GM23338 (cell line): ENCODE results near the gene ASB3. TPM values are rescaled to one million over a fixed set of nuclear protein-coding genes. Genes with fewer than 3 reads are reported as not detected.

ENCODE experiments used
- ATAC-seq: fragments of 200-7000 bp; cut with Tn5 transposase; 3 replicates; pipeline ENCODE4 v1.9.1; 2020
- DNase-seq: peaks from one replicate; pipeline ENCODE4 v3.0.0-alpha.2; 2015; ENCODE audit warnings: low spot score
- H2AFZ ChIP-seq: fragments of 200-600 bp; sonication (generic); 2 replicates; pipeline ENCODE4 v1.8.0; 2016; ENCODE audit warnings: antibody characterized with exemption, mild to moderate bottlenecking, moderate library complexity
- H3F3A ChIP-seq: fragments of 200-600 bp; sonication (generic); replicated peaks from 2 replicates; pipeline ENCODE4 v1.8.0; 2017; ENCODE audit warnings: antibody characterized with exemption, mixed run types, low read depth
- H3K27ac ChIP-seq: fragments of 200-600 bp; sonication (generic); 2 replicates; pipeline ENCODE4 v1.6.1; 2016; ENCODE audit warnings: low read depth
- H3K27me3 ChIP-seq: fragments of 200-600 bp; sonication (generic); 2 replicates; pipeline ENCODE4 v1.8.0; 2016; ENCODE audit warnings: mild to moderate bottlenecking, mixed run types, moderate library complexity; ENCODE audit not compliant: insufficient read depth
- H3K36me3 ChIP-seq: fragments of 200-600 bp; sonication (generic); 2 replicates; pipeline ENCODE4 v1.8.0; 2016; ENCODE audit warnings: mild to moderate bottlenecking; ENCODE audit not compliant: insufficient read depth
- H3K4me1 ChIP-seq: fragments of 200-600 bp; sonication (generic); 2 replicates; pipeline ENCODE4 v1.8.0; 2016; ENCODE audit warnings: mild to moderate bottlenecking, moderate library complexity; ENCODE audit not compliant: insufficient read depth
- H3K4me2 ChIP-seq: fragments of 200-600 bp; sonication (generic); 2 replicates; pipeline ENCODE4 v1.7.1; 2017; ENCODE audit warnings: mixed run types
- H3K4me3 ChIP-seq: fragments of 200-600 bp; sonication (generic); 2 replicates; pipeline ENCODE4 v1.6.1; 2016; ENCODE audit warnings: mixed run types
- H3K79me2 ChIP-seq: fragments of 200-600 bp; sonication (generic); replicated peaks from 2 replicates; pipeline ENCODE4 v1.8.0; 2017; ENCODE audit warnings: mild to moderate bottlenecking; ENCODE audit not compliant: insufficient read depth
- H3K9me2 ChIP-seq: fragments of 200-600 bp; sonication (generic); 2 replicates; pipeline ENCODE4 v1.8.0; 2017; ENCODE audit not compliant: insufficient read depth
- H4K20me1 ChIP-seq: fragments of 200-600 bp; sonication (generic); replicated peaks from 2 replicates; pipeline ENCODE4 v1.8.0; 2017; ENCODE audit warnings: mild to moderate bottlenecking; ENCODE audit not compliant: insufficient read depth
- H3K27ac Mint-ChIP-seq: 2 replicates; pipeline ENCODE4 v1.8.0; 2020; ENCODE audit warnings: inconsistent platforms, mild to moderate bottlenecking, moderate library complexity, mixed read lengths
- H3K27me3 Mint-ChIP-seq: 3 replicates; pipeline ENCODE4 v1.8.0; 2022; ENCODE audit warnings: low read depth, mild to moderate bottlenecking, moderate library complexity, mixed read lengths, inconsistent platforms; ENCODE audit not compliant: insufficient read depth, poor library complexity
- H3K36me3 Mint-ChIP-seq: 3 replicates; pipeline ENCODE4 v1.8.0; 2021; ENCODE audit warnings: low read depth, mild to moderate bottlenecking, inconsistent platforms, moderate library complexity, mixed read lengths
- H3K4me1 Mint-ChIP-seq: 3 replicates; pipeline ENCODE4 v1.8.0; 2020; ENCODE audit warnings: mild to moderate bottlenecking, inconsistent platforms, mixed read lengths
- H3K4me3 Mint-ChIP-seq: 3 replicates; pipeline ENCODE4 v1.8.0; 2021; ENCODE audit warnings: moderate library complexity, mild to moderate bottlenecking, inconsistent platforms, mixed read lengths
- H3K9me3 Mint-ChIP-seq: 3 replicates; pipeline ENCODE4 v1.8.0; 2020; ENCODE audit warnings: moderate library complexity, mild to moderate bottlenecking, inconsistent platforms, mixed read lengths
- CREB1 ChIP-seq: fragments of 250-450 bp; sonication (Bioruptor Pico); IDR thresholded peaks from 2 replicates; pipeline ENCODE4 v1.5.0; 2020; ENCODE audit warnings: low read depth, mild to moderate bottlenecking, moderate library complexity
- ETS1 ChIP-seq: IDR thresholded peaks from 2 replicates; pipeline ENCODE4 v1.6.1; 2016; ENCODE audit warnings: antibody characterized with exemption
- EZH2 ChIP-seq: fragments of 200-600 bp; sonication (generic); IDR thresholded peaks from one replicate; pipeline ENCODE4 v1.8.0; 2017; ENCODE audit warnings: antibody characterized with exemption, mild to moderate bottlenecking, low read depth; ENCODE audit not compliant: unreplicated experiment
- EZH2phosphoT487 ChIP-seq: fragments of 200-600 bp; sonication (generic); IDR thresholded peaks from one replicate; pipeline ENCODE4 v1.8.1; 2018; ENCODE audit warnings: antibody characterized with exemption; ENCODE audit not compliant: unreplicated experiment
- JUNB ChIP-seq: IDR thresholded peaks from one replicate; pipeline ENCODE4 v1.6.1; 2016; ENCODE audit warnings: antibody characterized with exemption; ENCODE audit not compliant: unreplicated experiment
- NANOG ChIP-seq: IDR thresholded peaks from 2 replicates; pipeline ENCODE4 v1.6.1; 2016; ENCODE audit warnings: antibody characterized with exemption, borderline replicate concordance
- POLR2AphosphoS5 ChIP-seq: IDR thresholded peaks from 2 replicates; pipeline ENCODE4 v1.6.1; 2016; ENCODE audit warnings: antibody characterized with exemption, low read depth
- REST ChIP-seq: IDR thresholded peaks from one replicate; pipeline ENCODE4 v1.6.1; 2018; ENCODE audit warnings: antibody characterized with exemption; ENCODE audit not compliant: unreplicated experiment
- STAT1 ChIP-seq: IDR thresholded peaks from one replicate; pipeline ENCODE4 v1.6.1; 2016; ENCODE audit warnings: antibody characterized with exemption; ENCODE audit not compliant: unreplicated experiment
- ZNF331 ChIP-seq: fragments of 250-450 bp; sonication (Bioruptor Pico); IDR thresholded peaks from 2 replicates; pipeline ENCODE4 v1.5.0; 2020; ENCODE audit warnings: low read depth, mild to moderate bottlenecking, moderate library complexity
- polyA plus RNA-seq: library from polyadenylated mRNA; unstranded; fragments of >200 nt; fragmentation: Nextera tagmentation; extraction: Ambion mirVana; gene quantifications from 2 replicates; pipeline ENCODE4 v1.2.1, GENCODE V29; 2016
- total RNA-seq: library from RNA; depleted of rRNA; stranded (reverse); fragments of >200 nt; shearing (Covaris generic); gene quantifications from 2 replicates; pipeline ENCODE4 v1.2.3, GENCODE V29; 2014
- TF ChIP-seq, protein P1 (sequence below): fragments of 250-450 bp; sonication (Bioruptor Pico); IDR thresholded peaks from 2 replicates; pipeline ENCODE4 v1.5.0; 2020; ENCODE audit warnings: mild to moderate bottlenecking, moderate library complexity

The ASB3 gene
- total and polyA plus RNA-seq, 2 experiments from 2014 or later = 22.4 to 30.5 TPM

- TF ChIP-seq EZH2phosphoT487 (no peak), POLR2AphosphoS5 (no peak), ZNF331 (CRISPR knock-in tag) (no peak), REST (no peak), STAT1 (no peak)
These were observed 150.6 kb downstream of the ASB3 start (continued) for GRCh38 chr2:53636109-53636508.

DNA sequence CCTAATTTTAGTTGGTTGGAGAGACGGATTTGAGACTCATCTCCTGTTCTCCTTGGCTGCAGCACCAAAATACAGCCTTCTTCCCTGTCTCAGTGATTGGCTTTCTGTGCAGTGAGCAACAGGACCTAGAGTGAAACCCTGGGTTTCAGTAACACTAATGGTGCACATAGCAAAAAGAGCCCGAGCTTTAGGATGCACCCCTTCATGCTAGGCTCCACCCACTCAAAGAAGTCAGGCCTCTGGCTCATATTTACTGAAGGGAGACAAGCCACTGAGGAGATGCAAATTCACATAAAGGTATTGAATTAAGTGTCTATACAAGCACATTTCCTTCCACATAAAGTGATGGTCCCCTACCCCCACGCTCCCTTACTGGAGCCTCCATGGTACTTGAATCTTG is 151.1 kb downstream of the ASB3 start:
- no peak overlapping the region for H3K27ac Mint-ChIP-seq
- peaks cover 2% of the 10 kb centered on the region for H3K27me3 Mint-ChIP-seq
- H3K36me3 ChIP-seq = no peaks in the 10 kb centered on the region
- ATAC-seq = no peak
- H3K9me2 ChIP-seq = no peaks in the 10 kb centered on the region
- no peak overlapping the region for H3K27ac ChIP-seq
- H3K4me1 Mint-ChIP-seq = no peaks in the 10 kb centered on the region
- H3K4me1 ChIP-seq = no peaks in the 10 kb centered on the region; the same call in 1 of the 2 replicates
- DNase-seq = no peak
- peaks cover 4% of the 10 kb centered on the region; the same call in 2 of the 3 replicates for H3K9me3 Mint-ChIP-seq
- H4K20me1 ChIP-seq = no peaks in the 10 kb centered on the region
- no peak overlapping the region for H3K4me2 ChIP-seq
- no peaks in the 10 kb centered on the region for H3K36me3 Mint-ChIP-seq
- no peaks in the 10 kb centered on the region for H3K27me3 ChIP-seq
- no peaks in the 10 kb centered on the region for H3K79me2 ChIP-seq
- H3F3A ChIP-seq = no peaks in the 10 kb centered on the region
- no peak overlapping the region for H3K4me3 ChIP-seq
- no peak overlapping the region for H3K4me3 Mint-ChIP-seq
- no peak overlapping the region for H2AFZ ChIP-seq
- no peak for TF ChIP-seq EZH2phosphoT487
- no peak for TF ChIP-seq NANOG
- TF ChIP-seq STAT1 = no peak
- TF ChIP-seq, protein P1, sequence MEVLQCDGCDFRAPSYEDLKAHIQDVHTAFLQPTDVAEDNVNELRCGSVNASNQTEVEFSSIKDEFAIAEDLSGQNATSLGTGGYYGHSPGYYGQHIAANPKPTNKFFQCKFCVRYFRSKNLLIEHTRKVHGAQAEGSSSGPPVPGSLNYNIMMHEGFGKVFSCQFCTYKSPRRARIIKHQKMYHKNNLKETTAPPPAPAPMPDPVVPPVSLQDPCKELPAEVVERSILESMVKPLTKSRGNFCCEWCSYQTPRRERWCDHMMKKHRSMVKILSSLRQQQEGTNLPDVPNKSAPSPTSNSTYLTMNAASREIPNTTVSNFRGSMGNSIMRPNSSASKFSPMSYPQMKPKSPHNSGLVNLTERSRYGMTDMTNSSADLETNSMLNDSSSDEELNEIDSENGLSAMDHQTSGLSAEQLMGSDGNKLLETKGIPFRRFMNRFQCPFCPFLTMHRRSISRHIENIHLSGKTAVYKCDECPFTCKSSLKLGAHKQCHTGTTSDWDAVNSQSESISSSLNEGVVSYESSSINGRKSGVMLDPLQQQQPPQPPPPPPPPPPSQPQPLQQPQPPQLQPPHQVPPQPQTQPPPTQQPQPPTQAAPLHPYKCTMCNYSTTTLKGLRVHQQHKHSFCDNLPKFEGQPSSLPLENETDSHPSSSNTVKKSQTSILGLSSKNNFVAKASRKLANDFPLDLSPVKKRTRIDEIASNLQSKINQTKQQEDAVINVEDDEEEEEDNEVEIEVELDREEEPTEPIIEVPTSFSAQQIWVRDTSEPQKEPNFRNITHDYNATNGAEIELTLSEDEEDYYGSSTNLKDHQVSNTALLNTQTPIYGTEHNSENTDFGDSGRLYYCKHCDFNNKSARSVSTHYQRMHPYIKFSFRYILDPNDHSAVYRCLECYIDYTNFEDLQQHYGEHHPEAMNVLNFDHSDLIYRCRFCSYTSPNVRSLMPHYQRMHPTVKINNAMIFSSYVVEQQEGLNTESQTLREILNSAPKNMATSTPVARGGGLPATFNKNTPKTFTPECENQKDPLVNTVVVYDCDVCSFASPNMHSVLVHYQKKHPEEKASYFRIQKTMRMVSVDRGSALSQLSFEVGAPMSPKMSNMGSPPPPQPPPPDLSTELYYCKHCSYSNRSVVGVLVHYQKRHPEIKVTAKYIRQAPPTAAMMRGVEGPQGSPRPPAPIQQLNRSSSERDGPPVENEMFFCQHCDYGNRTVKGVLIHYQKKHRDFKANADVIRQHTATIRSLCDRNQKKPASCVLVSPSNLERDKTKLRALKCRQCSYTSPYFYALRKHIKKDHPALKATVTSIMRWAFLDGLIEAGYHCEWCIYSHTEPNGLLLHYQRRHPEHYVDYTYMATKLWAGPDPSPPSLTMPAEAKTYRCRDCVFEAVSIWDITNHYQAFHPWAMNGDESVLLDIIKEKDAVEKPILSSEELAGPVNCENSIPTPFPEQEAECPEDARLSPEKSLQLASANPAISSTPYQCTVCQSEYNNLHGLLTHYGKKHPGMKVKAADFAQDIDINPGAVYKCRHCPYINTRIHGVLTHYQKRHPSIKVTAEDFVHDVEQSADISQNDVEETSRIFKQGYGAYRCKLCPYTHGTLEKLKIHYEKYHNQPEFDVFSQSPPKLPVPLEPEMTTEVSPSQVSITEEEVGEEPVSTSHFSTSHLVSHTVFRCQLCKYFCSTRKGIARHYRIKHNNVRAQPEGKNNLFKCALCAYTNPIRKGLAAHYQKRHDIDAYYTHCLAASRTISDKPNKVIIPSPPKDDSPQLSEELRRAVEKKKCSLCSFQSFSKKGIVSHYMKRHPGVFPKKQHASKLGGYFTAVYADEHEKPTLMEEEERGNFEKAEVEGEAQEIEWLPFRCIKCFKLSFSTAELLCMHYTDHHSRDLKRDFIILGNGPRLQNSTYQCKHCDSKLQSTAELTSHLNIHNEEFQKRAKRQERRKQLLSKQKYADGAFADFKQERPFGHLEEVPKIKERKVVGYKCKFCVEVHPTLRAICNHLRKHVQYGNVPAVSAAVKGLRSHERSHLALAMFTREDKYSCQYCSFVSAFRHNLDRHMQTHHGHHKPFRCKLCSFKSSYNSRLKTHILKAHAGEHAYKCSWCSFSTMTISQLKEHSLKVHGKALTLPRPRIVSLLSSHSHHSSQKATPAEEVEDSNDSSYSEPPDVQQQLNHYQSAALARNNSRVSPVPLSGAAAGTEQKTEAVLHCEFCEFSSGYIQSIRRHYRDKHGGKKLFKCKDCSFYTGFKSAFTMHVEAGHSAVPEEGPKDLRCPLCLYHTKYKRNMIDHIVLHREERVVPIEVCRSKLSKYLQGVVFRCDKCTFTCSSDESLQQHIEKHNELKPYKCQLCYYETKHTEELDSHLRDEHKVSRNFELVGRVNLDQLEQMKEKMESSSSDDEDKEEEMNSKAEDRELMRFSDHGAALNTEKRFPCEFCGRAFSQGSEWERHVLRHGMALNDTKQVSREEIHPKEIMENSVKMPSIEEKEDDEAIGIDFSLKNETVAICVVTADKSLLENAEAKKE (CRISPR knock-in tag) = no peak
- no peak for TF ChIP-seq ETS1
- TF ChIP-seq JUNB = no peak
- TF ChIP-seq CREB1 (CRISPR knock-in tag) = no peak
- no peak for TF ChIP-seq EZH2
- TF ChIP-seq REST = no peak
- TF ChIP-seq ZNF331 (CRISPR knock-in tag) = no peak
